Left ventricle myocardium inferior (tissue), 1 donor: ENCODE measurements around the gene PER1. TPM values are rescaled to one million over a fixed set of nuclear protein-coding genes. Genes with fewer than 3 reads are reported as not detected.

ENCODE experiments used
- DNase-seq: peaks from one replicate; pipeline ENCODE4 v3.0.0-alpha.2; 2020
- H3K27ac ChIP-seq: fragments of 200-600 bp; replicated peaks from 2 replicates; pipeline ENCODE4 v1.8.0; 2021
- H3K27me3 ChIP-seq: fragments of 200-600 bp; 2 replicates; pipeline ENCODE4 v1.8.0; 2021; ENCODE audit warnings: low read depth
- H3K36me3 ChIP-seq: fragments of 200-600 bp; 2 replicates; pipeline ENCODE4 v1.8.0; 2021
- H3K4me1 ChIP-seq: fragments of 200-600 bp; 2 replicates; pipeline ENCODE4 v1.8.0; 2021
- H3K4me3 ChIP-seq: fragments of 200-600 bp; 2 replicates; pipeline ENCODE4 v1.8.0; 2021; ENCODE audit warnings: mild to moderate bottlenecking, moderate library complexity
- H3K9me3 ChIP-seq: fragments of 200-600 bp; replicated peaks from 2 replicates; pipeline ENCODE4 v1.8.0; 2021
- CTCF ChIP-seq: fragments of 200-600 bp; IDR thresholded peaks from 2 replicates; pipeline ENCODE4 v1.8.0; 2021; ENCODE audit warnings: antibody characterized with exemption, mild to moderate bottlenecking, borderline replicate concordance
- intact Hi-C: fragments of 100-400 bp; cut with micrococcal nuclease; formaldehyde crosslinking; loops from one replicate; pipeline ENCODE4 v1.11.0; 2022
- total RNA-seq: library from RNA; stranded (reverse); fragmentation: NEBNext Ultra II Directional; extraction: Animal tissue kit (Norgen Biotek cat#: 25700); gene quantifications from one replicate; pipeline ENCODE4 v1.2.1, GENCODE V29; 2021
- donor health status: DM: no; HTN: yes; CAD: no; lungs with severe emphysema.

Gene PER1
- total RNA-seq, 1 donor from 2014 or later, result 109 TPM

GRCh38 chr17:8124350-8125153, 27.7 kb downstream of the PER1 start:
- no peaks in the 10 kb centered on the region for H3K36me3 ChIP-seq
- intact Hi-C loops, result loop anchor here (10.0 kb wide), 1 partner anchor 60 kb away; no protein-coding TSS in a partner anchor
- H3K4me1 ChIP-seq, result peaks cover 75% of the 10 kb centered on the region
- no peak for TF ChIP-seq CTCF
- H3K27ac ChIP-seq, result no peak overlapping the region
- no peaks in the 10 kb centered on the region for H3K9me3 ChIP-seq
- peaks cover 42% of the 10 kb centered on the region for H3K27me3 ChIP-seq
- no peak for DNase-seq
- H3K4me3 ChIP-seq, result peak overlapping the region; percentile 84

GRCh38 chr17:8123695-8124349, 28.4 kb downstream of the PER1 start, which contains the start of gene HES7:
HES7 (minus strand) TSS chr17:8124106; CDS start chr17:8124084, 22 bp downstream.
- intact Hi-C loops, result loop anchor here (10.0 kb wide), 1 partner anchor 61 kb away; no protein-coding TSS in a partner anchor
- Histone ChIP-seq H3K27ac (peak within 1 kb of the TSS; percentile 41), H3K9me3 (no peaks in the 10 kb centered on the region), H3K36me3 (no peaks in the 10 kb centered on the region), H3K4me1 (peaks cover 76% of the 10 kb centered on the region), H3K4me3 (peak within 1 kb of the TSS; percentile 84), H3K27me3 (peaks cover 35% of the 10 kb centered on the region)
- no peak for DNase-seq
- TF ChIP-seq CTCF, result no peak

GRCh38 chr17:8122924-8123694, 29.1 kb downstream of the PER1 start:
- H3K27ac ChIP-seq, result peak overlapping the region; percentile 41
- no peak for DNase-seq
- peaks cover 83% of the 10 kb centered on the region for H3K4me1 ChIP-seq
- no peak for TF ChIP-seq CTCF
- H3K9me3 ChIP-seq, result no peaks in the 10 kb centered on the region
- no peaks in the 10 kb centered on the region for H3K36me3 ChIP-seq
- H3K27me3 ChIP-seq, result peaks cover 29% of the 10 kb centered on the region
- intact Hi-C loops, result loop anchor here (10.0 kb wide), 1 partner anchor 62 kb away; no protein-coding TSS in a partner anchor
- peak overlapping the region; percentile 84 for H3K4me3 ChIP-seq

- Histone ChIP-seq H3K36me3 (no peaks in the 10 kb centered on the region), H3K27me3 (peaks cover 34% of the 10 kb centered on the region), H3K27ac (peak overlapping the region; percentile 41), H3K9me3 (no peaks in the 10 kb centered on the region), H3K4me3 (peak overlapping the region; percentile 84), H3K4me1 (peaks cover 87% of the 10 kb centered on the region)
- intact Hi-C loops, result loop anchor here (10.0 kb wide), 1 partner anchor 62 kb away; no protein-coding TSS in a partner anchor
- no peak for TF ChIP-seq CTCF
- DNase-seq, result no peak
These were observed 29.7 kb downstream of the PER1 start for GRCh38 chr17:8122422-8122923.
